Midbrain (tissue), 1 donor: Measurements from ENCODE around the gene GALNT9.
"Not testable (repeated sequence)": the region's sequence is repeated elsewhere in the genome, so short reads cannot be mapped to it uniquely, and the experiment has no call there.

ENCODE experiments used
- DNase-seq: peaks from one replicate; lab custom pipeline; 2025; lab: John Stamatoyannopoulos, UW

The GALNT9 gene

DNA sequence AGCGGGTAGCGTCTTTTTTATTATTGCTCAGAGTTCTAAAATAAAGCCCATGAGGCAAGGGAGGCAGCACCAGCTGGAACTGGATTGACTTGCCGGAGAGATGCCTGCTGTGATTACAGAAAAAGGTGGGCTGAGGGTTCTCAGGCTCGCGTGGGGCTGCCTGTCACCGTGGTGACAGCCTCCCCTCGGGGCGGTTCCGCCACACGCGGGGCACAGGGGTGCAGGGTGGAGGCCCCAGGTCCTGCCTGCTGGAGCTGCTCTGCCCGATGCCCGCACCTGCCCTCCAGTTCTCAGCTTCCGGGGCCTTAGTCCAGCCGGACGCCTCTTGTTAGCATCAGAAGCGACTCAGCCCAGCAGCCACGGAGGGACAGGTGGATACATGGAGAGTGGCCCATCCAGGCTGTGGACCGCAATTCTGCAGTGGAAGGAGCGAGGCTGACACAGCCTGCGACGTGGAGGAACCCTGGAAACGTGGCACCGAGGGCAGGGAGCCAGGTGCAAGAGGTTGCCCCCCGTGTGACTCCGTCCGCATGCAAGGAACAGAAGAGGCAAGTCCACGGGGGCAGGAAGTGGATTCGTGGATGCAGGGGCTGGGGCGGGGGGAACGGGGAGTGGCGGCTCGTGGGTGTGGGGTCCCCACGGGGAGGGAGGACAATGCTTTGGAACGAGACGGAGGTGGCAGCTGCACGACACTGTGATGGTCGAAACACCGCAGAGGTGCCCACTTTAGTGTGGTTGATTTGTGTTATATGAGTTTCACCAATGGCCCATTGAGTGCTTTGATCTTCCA, 79.5 kb downstream of the GALNT9 start:
- DNase-seq = no peak

DNA sequence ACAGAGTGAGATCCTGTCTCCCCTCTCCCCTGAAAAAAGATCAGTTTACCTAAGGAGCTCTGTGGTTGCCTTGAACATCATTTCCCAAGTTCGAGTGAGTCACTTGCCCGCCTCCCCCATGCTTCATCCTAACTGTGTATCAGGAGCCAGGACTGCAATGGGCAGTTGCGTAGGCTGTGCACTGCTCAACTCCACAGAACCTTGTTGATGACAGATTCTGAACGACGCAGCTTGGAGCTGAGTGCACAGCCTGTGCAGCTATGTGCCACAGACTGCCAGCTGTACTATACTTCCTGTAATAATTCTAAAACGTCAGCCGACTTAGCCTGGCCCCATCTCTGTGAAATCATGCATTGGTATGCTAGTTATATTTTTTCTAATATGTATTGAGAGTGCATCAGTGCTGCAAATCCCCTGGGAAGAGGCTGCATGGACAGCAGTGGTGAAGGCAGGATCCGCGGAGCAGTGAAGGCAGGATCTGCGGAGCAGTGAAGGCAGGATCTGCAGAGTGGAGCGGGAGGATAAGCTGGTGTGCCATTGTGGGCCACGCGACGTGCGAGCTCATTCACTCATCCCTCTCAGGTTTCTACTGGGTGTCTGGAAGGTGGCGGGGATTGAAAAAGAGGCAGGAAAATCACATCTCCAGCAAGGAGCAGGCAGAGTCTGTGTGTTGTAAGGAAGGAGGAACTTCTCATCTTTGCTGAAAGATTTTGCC, 80.8 kb downstream of the GALNT9 start:
- no peak for DNase-seq

DNA sequence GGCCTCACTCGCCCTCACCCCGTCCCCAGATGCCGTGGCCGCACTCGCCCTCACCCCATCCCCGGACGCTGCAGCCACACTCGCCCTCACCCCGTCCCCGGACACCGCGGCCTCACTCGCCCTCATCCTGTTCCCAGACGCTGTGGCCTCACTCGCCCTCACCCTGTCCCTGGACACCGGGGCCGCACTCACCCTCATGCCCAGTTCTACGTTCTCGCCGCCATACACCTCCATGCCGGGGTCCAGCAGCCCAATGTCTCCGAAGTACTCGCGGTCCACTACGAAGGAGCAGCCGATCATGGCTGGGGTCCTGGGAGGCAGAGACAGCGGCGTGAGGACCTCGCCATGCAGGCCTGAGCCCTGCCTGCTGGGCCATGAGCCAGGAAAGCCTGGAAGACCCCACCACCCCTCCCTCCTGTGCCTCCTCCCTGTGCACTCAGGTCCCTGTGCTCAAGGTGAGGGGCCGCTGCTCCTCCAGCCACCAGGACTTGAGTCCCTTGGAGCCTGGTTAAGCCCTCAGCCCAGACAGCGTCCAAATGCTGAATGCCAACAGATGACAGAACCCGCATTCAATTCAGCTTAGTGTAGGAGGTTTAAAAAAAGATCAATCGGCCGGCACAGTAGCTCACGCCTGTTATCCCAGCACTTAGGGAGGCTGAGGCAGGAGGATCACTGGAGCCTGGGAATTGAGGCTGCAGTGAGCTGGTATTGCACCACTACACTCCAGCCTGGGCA, 81.5 kb downstream of the GALNT9 start:
- DNase-seq = no peak

DNA sequence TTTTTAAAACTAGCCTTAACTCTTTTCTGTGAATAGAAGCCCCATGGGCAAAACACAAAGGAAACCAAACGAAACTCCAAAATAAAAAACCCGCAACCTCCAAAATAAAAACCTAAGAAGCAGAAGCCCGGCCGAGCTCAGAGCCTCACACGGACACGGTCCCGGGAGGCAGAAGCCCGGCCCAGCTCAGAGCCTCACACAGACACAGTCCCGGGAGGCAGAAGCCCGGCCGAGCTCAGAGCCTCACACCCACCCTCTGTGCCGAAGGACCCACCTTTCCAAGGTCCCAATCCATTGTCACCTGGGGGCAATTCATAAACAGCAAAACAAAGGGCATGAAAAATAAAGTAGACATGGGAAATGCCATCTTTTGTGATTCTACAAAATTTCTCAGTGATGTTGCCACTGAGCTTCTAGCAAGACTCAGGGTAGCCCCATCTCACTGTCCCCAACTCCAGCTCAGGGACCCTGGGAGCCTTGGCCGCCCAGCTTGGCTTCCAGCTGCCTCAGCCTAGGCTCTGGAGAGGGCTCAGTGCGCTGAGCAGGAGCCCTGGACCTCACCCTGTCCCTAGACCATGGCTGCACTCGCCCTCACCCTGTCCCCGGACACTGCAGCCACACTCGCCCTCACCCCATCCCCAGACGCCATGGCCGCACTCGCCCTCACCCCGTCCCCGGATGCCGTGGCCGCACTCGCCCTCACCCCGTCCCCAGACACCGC, 82.2 kb downstream of the GALNT9 start:
- DNase-seq = no peak

DNA sequence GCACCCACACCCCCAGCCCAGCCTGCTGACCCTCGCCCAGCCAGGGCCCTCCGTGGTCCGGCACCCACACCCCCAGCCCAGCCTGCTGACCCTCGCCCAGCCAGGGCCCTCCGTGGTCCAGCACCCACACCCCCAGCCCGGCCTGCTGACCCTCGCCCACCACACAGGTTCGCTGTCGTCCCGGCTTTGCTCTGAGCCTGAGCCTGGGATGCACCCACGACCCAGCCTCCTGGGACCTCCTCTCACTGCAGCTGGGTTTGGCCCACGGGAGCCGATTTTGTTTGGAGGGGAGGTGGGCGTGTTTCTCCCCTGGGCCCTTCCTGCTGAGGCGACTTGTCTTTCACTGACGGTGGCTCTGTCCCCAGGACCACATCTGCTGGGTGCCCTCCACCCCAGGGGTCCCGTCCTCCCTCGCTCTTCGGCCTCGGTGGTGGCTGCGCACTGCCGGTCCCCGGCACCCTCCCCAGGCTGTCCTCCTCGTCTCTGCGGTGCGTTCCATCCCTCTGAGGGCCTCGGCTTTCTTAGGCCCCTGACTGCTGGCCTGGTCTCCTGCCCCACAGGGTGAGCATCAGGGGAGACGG, 83.8 kb downstream of the GALNT9 start:
- DNase-seq = no peak

- DNase-seq = no peak
These were observed 84.6 kb downstream of the GALNT9 start for GRCh38 chr12:132244724-132245295.

GRCh38 chr12:132243596-132244310, 85.6 kb downstream of the GALNT9 start:
- no peak for DNase-seq

DNA sequence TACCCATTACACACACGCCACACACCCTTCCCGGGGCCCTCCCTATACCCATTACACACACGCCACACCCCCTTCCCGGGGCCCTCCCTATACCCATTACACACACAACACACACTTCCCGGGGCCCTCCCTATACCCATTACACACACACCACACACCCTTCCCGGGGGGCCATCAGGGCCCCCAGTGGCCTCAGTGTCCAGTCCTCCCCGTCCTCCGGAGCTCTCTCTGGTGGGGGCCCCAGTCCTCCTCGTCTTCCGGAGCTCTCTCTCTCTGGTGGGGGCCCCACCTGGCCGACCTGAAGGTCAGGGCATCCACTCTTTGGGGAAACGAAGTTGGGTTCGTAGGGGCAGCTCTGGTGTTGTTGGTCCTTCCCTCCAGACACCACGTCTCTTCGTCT, 86.2 kb downstream of the GALNT9 start:
- DNase-seq = not testable (repeated sequence)

GRCh38 chr12:132240669-132241007, 88.8 kb downstream of the GALNT9 start:
- not testable (repeated sequence) for DNase-seq

DNA sequence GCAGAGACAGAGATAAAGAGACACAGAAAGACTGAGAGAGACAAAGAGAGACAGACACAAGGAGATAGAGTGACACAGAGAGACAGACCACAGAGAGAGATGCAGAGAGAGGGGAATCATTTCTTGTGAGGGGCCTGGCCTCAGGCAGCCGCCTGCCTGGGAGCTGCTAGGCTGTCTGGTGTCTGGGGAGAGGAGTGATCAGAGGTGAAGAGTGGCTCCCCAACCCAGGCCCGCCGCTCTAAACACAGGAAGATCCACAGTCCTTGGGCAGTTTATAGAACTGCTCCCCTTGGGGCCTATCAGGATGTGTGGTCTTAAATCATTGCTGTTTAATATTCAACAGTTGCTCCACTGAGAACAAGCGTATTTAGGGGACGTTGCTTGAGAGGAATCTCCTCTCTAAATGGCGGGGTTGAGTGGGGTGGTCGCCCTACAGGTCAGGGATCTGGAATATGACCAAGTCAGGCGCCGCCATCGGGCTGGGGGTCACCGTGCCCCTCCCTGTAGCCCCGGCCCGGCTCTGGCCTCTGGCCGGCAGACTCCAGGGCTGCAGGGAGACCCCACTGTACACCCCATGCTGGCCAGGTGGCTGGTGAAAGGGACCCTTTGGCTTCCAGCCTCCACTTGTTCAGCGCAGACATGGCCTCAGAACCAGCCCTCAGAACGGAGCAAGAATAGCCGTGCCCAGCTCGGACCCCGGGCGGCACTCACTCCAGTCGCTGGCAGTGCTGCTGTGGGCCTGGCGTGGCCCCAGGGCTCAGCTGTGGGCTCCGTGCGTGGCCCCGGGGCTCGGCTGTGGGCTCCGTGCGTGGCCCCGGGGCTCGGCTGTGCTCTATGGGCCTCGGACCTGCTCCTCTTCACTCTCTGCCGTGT, 89.4 kb downstream of the GALNT9 start:
- DNase-seq = no peak

DNA sequence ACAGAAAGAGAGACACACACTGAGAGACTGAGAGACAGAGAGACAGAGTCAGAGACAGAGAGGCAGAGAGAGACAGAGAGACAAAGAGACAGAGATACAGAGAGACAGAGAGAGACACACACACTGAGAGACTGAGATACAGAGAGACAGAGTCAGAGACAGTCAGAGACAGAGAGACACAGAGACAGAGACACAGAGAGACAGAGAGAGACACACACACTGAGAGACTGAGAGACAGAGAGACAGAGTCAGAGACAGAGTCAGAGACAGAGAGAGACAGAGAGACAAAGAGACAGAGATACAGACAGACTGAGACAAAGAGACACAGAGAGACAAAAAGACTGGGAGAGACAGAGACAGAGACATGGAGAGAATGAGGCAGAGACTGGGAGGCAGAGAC, 90.0 kb downstream of the GALNT9 start:
- DNase-seq = no peak

- no peak for DNase-seq
These were observed 90.5 kb downstream of the GALNT9 start for GRCh38 chr12:132238884-132239283.

GRCh38 chr12:132238488-132238854, 90.9 kb downstream of the GALNT9 start:
- DNase-seq = no peak

GRCh38 chr12:132237772-132238487, 91.5 kb downstream of the GALNT9 start:
- DNase-seq = no peak

GRCh38 chr12:132236930-132237771, 92.2 kb downstream of the GALNT9 start:
- DNase-seq = no peak

- DNase-seq = no peak
These were observed 93.1 kb downstream of the GALNT9 start for GRCh38 chr12:132236129-132236929.

DNA sequence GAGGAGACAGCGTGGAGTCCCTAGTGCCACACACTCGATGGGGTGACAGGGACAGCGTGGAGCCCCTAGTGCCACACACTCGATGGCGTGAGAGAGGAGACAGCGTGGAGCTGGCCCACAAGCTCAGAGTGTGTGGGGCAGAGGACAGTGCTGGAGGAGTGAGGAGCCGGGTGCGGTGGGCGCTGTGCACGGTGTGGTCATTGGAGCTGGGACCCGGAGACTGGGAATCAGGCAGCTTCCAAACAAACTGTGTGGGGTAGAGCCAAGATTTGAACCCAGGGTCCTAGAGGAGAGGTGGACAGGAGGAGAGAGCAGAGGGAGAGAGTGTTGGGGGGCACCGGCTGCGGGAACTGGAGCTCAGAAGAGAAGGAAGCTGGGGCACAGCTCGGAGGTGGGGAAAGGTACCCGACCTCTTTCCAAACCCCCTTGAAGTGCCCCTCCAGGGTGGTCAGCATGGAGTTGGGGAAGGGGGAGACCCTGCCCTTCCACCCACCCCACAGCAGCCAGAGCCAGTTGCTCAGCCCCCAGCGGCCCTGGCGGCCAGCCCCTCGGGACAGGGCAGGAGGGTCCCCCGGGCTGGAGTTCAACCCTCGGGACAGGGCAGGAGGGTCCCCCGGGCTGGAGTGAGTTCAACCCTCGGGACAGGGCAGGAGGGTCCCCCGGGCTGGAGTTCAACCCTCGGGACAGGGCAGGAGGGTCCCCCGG, 94.1 kb downstream of the GALNT9 start:
- no peak for DNase-seq
